Measurements from ENCODE around the gene PRPF8. TPM values are rescaled to one million over a fixed set of nuclear protein-coding genes. Genes with fewer than 3 reads are reported as not detected.
A peak's percentile ranks its signal among the peaks of the same experiment; 100 is the strongest.

Gene PRPF8
- total and polyA plus RNA-seq, 2 of the 13 experiments (the other 11 are each of a cell fraction or from before 2014, with no cell fraction given) = 112 to 179 TPM

DNA sequence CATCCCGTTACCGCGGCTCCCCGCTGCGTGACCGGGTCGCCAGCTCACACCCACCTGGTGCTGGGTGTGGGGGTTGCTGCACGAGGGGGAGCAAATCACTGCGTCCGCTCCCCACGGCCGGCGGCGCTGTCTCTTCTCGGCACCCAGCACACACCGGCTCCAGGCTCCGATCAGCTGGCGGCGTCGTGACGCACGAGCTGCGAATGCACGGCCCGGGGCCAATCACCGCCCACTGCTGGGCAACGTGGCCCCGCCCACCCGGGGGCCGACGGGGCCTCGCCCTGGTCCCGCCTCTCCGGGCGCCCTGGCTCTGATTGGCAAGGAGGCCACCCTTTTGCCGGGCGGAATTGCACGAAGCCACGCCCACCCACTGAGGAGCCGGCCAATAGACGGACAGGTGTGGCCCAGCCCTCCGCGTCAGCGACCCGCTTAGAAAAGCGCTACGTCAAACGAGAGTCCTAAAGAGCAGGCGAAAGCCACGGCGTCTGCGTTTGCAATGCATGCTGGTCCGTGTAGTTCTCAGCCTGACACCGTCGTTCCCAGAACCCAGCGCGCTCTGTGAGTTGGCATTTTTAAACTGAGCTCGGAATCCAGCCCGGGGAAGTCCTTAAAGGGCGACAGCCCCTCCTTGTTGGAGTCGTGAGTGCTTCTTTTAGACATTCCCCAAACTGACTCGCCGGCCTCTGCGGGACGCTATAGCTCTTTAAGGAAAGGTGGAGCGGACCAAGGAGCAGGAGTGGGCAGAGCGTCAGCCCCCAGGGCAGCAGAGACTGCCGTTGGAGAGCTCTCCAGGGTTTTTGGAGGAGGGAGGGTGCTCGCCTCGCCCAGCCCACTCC lies 31.6 kb upstream of the PRPF8 start (continued):
- TF ChIP-seq, protein P1, sequence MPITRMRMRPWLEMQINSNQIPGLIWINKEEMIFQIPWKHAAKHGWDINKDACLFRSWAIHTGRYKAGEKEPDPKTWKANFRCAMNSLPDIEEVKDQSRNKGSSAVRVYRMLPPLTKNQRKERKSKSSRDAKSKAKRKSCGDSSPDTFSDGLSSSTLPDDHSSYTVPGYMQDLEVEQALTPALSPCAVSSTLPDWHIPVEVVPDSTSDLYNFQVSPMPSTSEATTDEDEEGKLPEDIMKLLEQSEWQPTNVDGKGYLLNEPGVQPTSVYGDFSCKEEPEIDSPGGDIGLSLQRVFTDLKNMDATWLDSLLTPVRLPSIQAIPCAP (CRISPR knock-in tag; IDR thresholded peaks at IDR 0.05; ENCODE audit: low read depth) = no peak
- peak; percentile 25; the same call in 1 of the 2 replicates for TF ChIP-seq ZNF510 (CRISPR knock-in tag; IDR thresholded peaks at IDR 0.05; ENCODE audit: low read depth)
- no peak; the same call in 1 of the 2 replicates for TF ChIP-seq SIX4 (CRISPR knock-in tag; IDR thresholded peaks at IDR 0.05)
- no peak for TF ChIP-seq ZNF292 (CRISPR knock-in tag; IDR thresholded peaks at IDR 0.05; ENCODE audit: borderline replicate concordance, low read depth)
- TF ChIP-seq, protein P2, sequence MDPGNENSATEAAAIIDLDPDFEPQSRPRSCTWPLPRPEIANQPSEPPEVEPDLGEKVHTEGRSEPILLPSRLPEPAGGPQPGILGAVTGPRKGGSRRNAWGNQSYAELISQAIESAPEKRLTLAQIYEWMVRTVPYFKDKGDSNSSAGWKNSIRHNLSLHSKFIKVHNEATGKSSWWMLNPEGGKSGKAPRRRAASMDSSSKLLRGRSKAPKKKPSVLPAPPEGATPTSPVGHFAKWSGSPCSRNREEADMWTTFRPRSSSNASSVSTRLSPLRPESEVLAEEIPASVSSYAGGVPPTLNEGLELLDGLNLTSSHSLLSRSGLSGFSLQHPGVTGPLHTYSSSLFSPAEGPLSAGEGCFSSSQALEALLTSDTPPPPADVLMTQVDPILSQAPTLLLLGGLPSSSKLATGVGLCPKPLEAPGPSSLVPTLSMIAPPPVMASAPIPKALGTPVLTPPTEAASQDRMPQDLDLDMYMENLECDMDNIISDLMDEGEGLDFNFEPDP (CRISPR knock-in tag; conservative IDR thresholded peaks at IDR 0.05) = no peak
- peak; percentile 84 for TF ChIP-seq TEAD3 (CRISPR knock-in tag; optimal IDR thresholded peaks at IDR 0.05; ENCODE audit: borderline replicate concordance)
- no peak for TF ChIP-seq ZBTB42 (CRISPR knock-in tag; IDR thresholded peaks at IDR 0.05)
- no peak for TF ChIP-seq ZNF451 (CRISPR knock-in tag; IDR thresholded peaks at IDR 0.05)
- TF ChIP-seq HDAC1 (CRISPR knock-in tag; IDR thresholded peaks at IDR 0.05) = peak; percentile 92
- peak; percentile 36; the same call in 1 of the 2 replicates for TF ChIP-seq ZFX (CRISPR knock-in tag; IDR thresholded peaks at IDR 0.05; ENCODE audit: low read depth)
- peak; percentile 11 for TF ChIP-seq KLF6 (CRISPR knock-in tag; IDR thresholded peaks at IDR 0.05)
- no peak for TF ChIP-seq KDM5A (IDR thresholded peaks at IDR 0.05; ENCODE audit: borderline replicate concordance, low read length)
- peak; percentile 71 for TF ChIP-seq SUZ12 (IDR thresholded peaks at IDR 0.05; ENCODE audit: low read depth, low read length)
- TF ChIP-seq ZNF549 (CRISPR knock-in tag; IDR thresholded peaks at IDR 0.05) = no peak
- peak; percentile 2 for TF ChIP-seq ZFP36 (IDR thresholded peaks at IDR 0.05; ENCODE audit: borderline replicate concordance, low read depth, low read length, partially characterized antibody)
- no peak for TF ChIP-seq ZNF552 (CRISPR knock-in tag; IDR thresholded peaks at IDR 0.05; ENCODE audit: borderline replicate concordance)
- TF ChIP-seq ISX (CRISPR knock-in tag; conservative IDR thresholded peaks at IDR 0.05) = no peak
- TF ChIP-seq, protein P3, sequence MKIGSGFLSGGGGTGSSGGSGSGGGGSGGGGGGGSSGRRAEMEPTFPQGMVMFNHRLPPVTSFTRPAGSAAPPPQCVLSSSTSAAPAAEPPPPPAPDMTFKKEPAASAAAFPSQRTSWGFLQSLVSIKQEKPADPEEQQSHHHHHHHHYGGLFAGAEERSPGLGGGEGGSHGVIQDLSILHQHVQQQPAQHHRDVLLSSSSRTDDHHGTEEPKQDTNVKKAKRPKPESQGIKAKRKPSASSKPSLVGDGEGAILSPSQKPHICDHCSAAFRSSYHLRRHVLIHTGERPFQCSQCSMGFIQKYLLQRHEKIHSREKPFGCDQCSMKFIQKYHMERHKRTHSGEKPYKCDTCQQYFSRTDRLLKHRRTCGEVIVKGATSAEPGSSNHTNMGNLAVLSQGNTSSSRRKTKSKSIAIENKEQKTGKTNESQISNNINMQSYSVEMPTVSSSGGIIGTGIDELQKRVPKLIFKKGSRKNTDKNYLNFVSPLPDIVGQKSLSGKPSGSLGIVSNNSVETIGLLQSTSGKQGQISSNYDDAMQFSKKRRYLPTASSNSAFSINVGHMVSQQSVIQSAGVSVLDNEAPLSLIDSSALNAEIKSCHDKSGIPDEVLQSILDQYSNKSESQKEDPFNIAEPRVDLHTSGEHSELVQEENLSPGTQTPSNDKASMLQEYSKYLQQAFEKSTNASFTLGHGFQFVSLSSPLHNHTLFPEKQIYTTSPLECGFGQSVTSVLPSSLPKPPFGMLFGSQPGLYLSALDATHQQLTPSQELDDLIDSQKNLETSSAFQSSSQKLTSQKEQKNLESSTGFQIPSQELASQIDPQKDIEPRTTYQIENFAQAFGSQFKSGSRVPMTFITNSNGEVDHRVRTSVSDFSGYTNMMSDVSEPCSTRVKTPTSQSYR (CRISPR knock-in tag; IDR thresholded peaks at IDR 0.05; ENCODE audit: borderline replicate concordance) = peak; percentile 35; the same call in 1 of the 2 replicates
- no peak for TF ChIP-seq MATR3 (CRISPR knock-in tag; IDR thresholded peaks at IDR 0.05)
- peak; percentile 12; the same call in 1 of the 2 replicates for TF ChIP-seq CBX5 (CRISPR knock-in tag; IDR thresholded peaks at IDR 0.05; ENCODE audit: borderline replicate concordance)
- TF ChIP-seq PRMT3 (CRISPR knock-in tag; IDR thresholded peaks at IDR 0.05; ENCODE audit: borderline replicate concordance, low read depth) = no peak
- TF ChIP-seq NCOA1 (CRISPR knock-in tag; IDR thresholded peaks at IDR 0.05) = no peak
- TF ChIP-seq, protein P4, sequence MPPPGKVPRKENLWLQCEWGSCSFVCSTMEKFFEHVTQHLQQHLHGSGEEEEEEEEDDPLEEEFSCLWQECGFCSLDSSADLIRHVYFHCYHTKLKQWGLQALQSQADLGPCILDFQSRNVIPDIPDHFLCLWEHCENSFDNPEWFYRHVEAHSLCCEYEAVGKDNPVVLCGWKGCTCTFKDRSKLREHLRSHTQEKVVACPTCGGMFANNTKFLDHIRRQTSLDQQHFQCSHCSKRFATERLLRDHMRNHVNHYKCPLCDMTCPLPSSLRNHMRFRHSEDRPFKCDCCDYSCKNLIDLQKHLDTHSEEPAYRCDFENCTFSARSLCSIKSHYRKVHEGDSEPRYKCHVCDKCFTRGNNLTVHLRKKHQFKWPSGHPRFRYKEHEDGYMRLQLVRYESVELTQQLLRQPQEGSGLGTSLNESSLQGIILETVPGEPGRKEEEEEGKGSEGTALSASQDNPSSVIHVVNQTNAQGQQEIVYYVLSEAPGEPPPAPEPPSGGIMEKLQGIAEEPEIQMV (CRISPR knock-in tag; IDR thresholded peaks at IDR 0.05; ENCODE audit: low read depth) = no peak
